Stimulated activated CD4-positive, alpha-beta T cell treated with anti-CD3 and anti-CD28 coated beads, Interleukin-1b, Interleukin-23, amount 100 ng/mL, for 4 hours (primary cell): ENCODE measurements around the gene TCF20.

Source experiments
- DNase-seq, 2 donors: peaks; one replicate each; pipeline ENCODE4 v3.0.0-alpha.2; 2020; ENCODE audit warnings: low read depth in 2 of 2

The TCF20 gene

GRCh38 chr22:42282252-42282942, 11.9 kb upstream of the TCF20 start:
- DNase-seq, result no peak

GRCh38 chr22:42281706-42282251, 11.3 kb upstream of the TCF20 start:
- no peak for DNase-seq

- no peak for DNase-seq
Measured at GRCh38 chr22:42281284-42281683, 10.8 kb upstream of the TCF20 start.

- no peak for DNase-seq
Measured at GRCh38 chr22:42280836-42281235, 10.4 kb upstream of the TCF20 start.

- no peak for DNase-seq
Measured at GRCh38 chr22:42280140-42280539, 9.7 kb upstream of the TCF20 start.

GRCh38 chr22:42279425-42280020, 9.1 kb upstream of the TCF20 start:
- no peak for DNase-seq

- no peak for DNase-seq
Measured at GRCh38 chr22:42277988-42278776, 7.7 kb upstream of the TCF20 start.

GRCh38 chr22:42277232-42277753, 6.8 kb upstream of the TCF20 start:
- DNase-seq, result no peak

GRCh38 chr22:42275970-42276369, 5.5 kb upstream of the TCF20 start:
- no peak for DNase-seq

GRCh38 chr22:42275176-42275575, 4.7 kb upstream of the TCF20 start:
- no peak for DNase-seq

- no peak for DNase-seq
Measured at GRCh38 chr22:42273855-42274451, 3.5 kb upstream of the TCF20 start.

GRCh38 chr22:42272431-42272999, 2.1 kb upstream of the TCF20 start:
- no peak for DNase-seq

GRCh38 chr22:42271906-42272305, 1.5 kb upstream of the TCF20 start:
- DNase-seq, result no peak

GRCh38 chr22:42271191-42271813, 849 bp upstream of the TCF20 start:
- no peak for DNase-seq

- DNase-seq, result peak; percentile 8 to 37
Measured at GRCh38 chr22:42270176-42270509, 310 bp downstream of the TCF20 start.

- DNase-seq, result peak; percentile 43 to 61
Measured at GRCh38 chr22:42269432-42270175, 849 bp downstream of the TCF20 start.

GRCh38 chr22:42268852-42269410, 1.5 kb downstream of the TCF20 start:
- no peak for DNase-seq

GRCh38 chr22:42265321-42265720, 5.1 kb downstream of the TCF20 start:
- no peak for DNase-seq

- DNase-seq, result no peak
Measured at GRCh38 chr22:42263944-42264343, 6.5 kb downstream of the TCF20 start.

- no peak for DNase-seq
Measured at GRCh38 chr22:42262964-42263363, 7.5 kb downstream of the TCF20 start.
